Activated CD4-positive, CD25-positive, alpha-beta regulatory T cell treated with anti-CD3 and anti-CD28 coated beads, Interleukin-2, amount 50 U/mL, for 72 hours (primary cell): ENCODE measurements around the gene VIM.
"Not testable (repeated sequence)": the region's sequence is repeated elsewhere in the genome, so short reads cannot be mapped to it uniquely, and the experiment has no call there.

ENCODE experiments used
- DNase-seq: peaks from one replicate; pipeline ENCODE4 v3.0.0; 2021

Gene VIM

GRCh38 chr10:17263580-17263979 is 35.5 kb downstream of the VIM start:
- no peak for DNase-seq

- DNase-seq: no peak
Measured at GRCh38 chr10:17265468-17265867, 37.4 kb downstream of the VIM start.

GRCh38 chr10:17266549-17266948 is 38.5 kb downstream of the VIM start:
- not testable (repeated sequence) for DNase-seq

- no peak for DNase-seq
Measured at GRCh38 chr10:17272648-17273047, 44.6 kb downstream of the VIM start.

GRCh38 chr10:17273403-17273802 is 45.4 kb downstream of the VIM start:
- no peak for DNase-seq

- no peak for DNase-seq
Measured at GRCh38 chr10:17276756-17277424, 48.8 kb downstream of the VIM start.

- DNase-seq: no peak
Measured at GRCh38 chr10:17278607-17279240, 50.7 kb downstream of the VIM start.

- no peak for DNase-seq
Measured at GRCh38 chr10:17282311-17282710, 54.3 kb downstream of the VIM start.

GRCh38 chr10:17286562-17287550 is 58.8 kb downstream of the VIM start:
- no peak for DNase-seq
